SK-N-SH (cell line): ENCODE data around the gene STAG3. TPM values are rescaled to one million over a fixed set of nuclear protein-coding genes. Genes with fewer than 3 reads are reported as not detected.
"Not testable (repeated sequence)": the region's sequence is repeated elsewhere in the genome, so short reads cannot be mapped to it uniquely, and the experiment has no call there.

Experiments used
- CTCF ChIA-PET: fragments of 300-600, 350-600 bp; formaldehyde crosslinking; extraction: SDS; loops from one replicate; lab custom pipeline; 2021; lab: Yijun Ruan, JAX
- POLR2A ChIA-PET: fragments of 350-600 bp; sonication (Branson Sonifier 250); formaldehyde crosslinking; extraction: SDS; loops from one replicate; lab custom pipeline; 2020; ENCODE audit warnings: antibody characterized with exemption, inconsistent platforms; lab: Yijun Ruan, JAX
- DNase-seq: peaks from one replicate; pipeline ENCODE4 v3.0.0; 2012
- H2AFZ ChIP-seq: fragments of 200-600 bp; sonication (generic); 2 replicates; pipeline ENCODE4 v1.8.1; 2016; ENCODE audit warnings: antibody characterized with exemption, mild to moderate bottlenecking, low read depth
- H3F3A ChIP-seq: fragments of 200-600 bp; sonication (generic); replicated peaks from 2 replicates; pipeline ENCODE3; 2016; ENCODE audit warnings: antibody characterized with exemption, mild to moderate bottlenecking; ENCODE audit not compliant: insufficient read depth
- H3K27ac ChIP-seq, 2 experiments: fragments of 200-500 bp in 1 of 2; fragments of 200-600 bp in 1 of 2; sonication (Bioruptor generic) in 1 of 2; sonication (generic), shearing (Covaris generic) in 1 of 2; 2 replicates each; pipeline versions ENCODE4 v1.5.1 to v1.6.1; 2014 to 2016; ENCODE audit warnings: low read depth in 2 of 2, inconsistent platforms in 1 of 2, low read length in 1 of 2, mild to moderate bottlenecking in 1 of 2, mixed read lengths in 1 of 2
- H3K27me3 ChIP-seq: fragments of 200-600 bp; sonication (generic), shearing (Covaris generic); 2 replicates; pipeline ENCODE4 v1.6.1; 2016; ENCODE audit warnings: mixed run types; ENCODE audit not compliant: insufficient read depth
- H3K36me3 ChIP-seq, 2 experiments: fragments of 200-500 bp in 1 of 2; fragments of 200-600 bp in 1 of 2; sonication (Bioruptor generic) in 1 of 2; sonication (generic) in 1 of 2; replicated peaks in 1 of 2; 2 replicates each; pipeline versions ENCODE3 to v1.5.1; 2014 to 2016; ENCODE audit warnings: low read length in 1 of 2, mild to moderate bottlenecking in 1 of 2; ENCODE audit not compliant: insufficient read depth in 2 of 2, control insufficient read depth in 1 of 2
- H3K4me1 ChIP-seq, 2 experiments: fragments of 200-500 bp in 1 of 2; fragments of 200-600 bp in 1 of 2; sonication (Bioruptor generic) in 1 of 2; sonication (generic), shearing (Covaris generic) in 1 of 2; 2 replicates each; pipeline versions ENCODE4 v1.5.1 to v1.6.1; 2014 to 2016; ENCODE audit warnings: low read depth in 1 of 2, low read length in 1 of 2, mixed run types in 1 of 2; ENCODE audit not compliant: insufficient read depth in 2 of 2, control insufficient read depth in 1 of 2
- H3K4me2 ChIP-seq: fragments of 200-600 bp; sonication (generic), shearing (Covaris generic); 2 replicates; pipeline ENCODE4 v1.6.1; 2017; ENCODE audit warnings: mixed run types
- H3K4me3 ChIP-seq, 2 experiments: fragments of 200-500 bp in 1 of 2; fragments of 200-600 bp in 1 of 2; sonication (Bioruptor generic) in 1 of 2; sonication (generic), shearing (Covaris generic) in 1 of 2; 2 replicates each; pipeline versions ENCODE4 v1.5.1 to v1.8.1; 2014 to 2016; ENCODE audit warnings: low read depth in 2 of 2, inconsistent platforms in 1 of 2, low read length in 1 of 2, mild to moderate bottlenecking in 1 of 2, mixed read lengths in 1 of 2, moderate library complexity in 1 of 2
- H3K79me2 ChIP-seq: fragments of 200-600 bp; sonication (generic); 2 replicates; pipeline ENCODE4 v1.8.1; 2017; ENCODE audit warnings: mild to moderate bottlenecking; ENCODE audit not compliant: insufficient read depth
- H3K9ac ChIP-seq: fragments of 200-600 bp; sonication (generic); 2 replicates; pipeline ENCODE4 v1.6.1; 2017; ENCODE audit warnings: mixed run types
- H3K9me2 ChIP-seq: fragments of 200-600 bp; sonication (generic); 2 replicates; pipeline ENCODE4 v1.6.1; 2017; ENCODE audit warnings: mixed run types
- H3K9me3 ChIP-seq: fragments of 200-600 bp; sonication (generic); 2 replicates; pipeline ENCODE4 v1.6.1; 2017; ENCODE audit warnings: mixed run types, mild to moderate bottlenecking, moderate library complexity
- H4K20me1 ChIP-seq: fragments of 200-600 bp; sonication (generic); 2 replicates; pipeline ENCODE4 v1.6.1; 2017; ENCODE audit warnings: mild to moderate bottlenecking, mixed run types; ENCODE audit not compliant: insufficient read depth
- TAF1 ChIP-seq: IDR thresholded peaks from 2 replicates; pipeline ENCODE4 v1.6.1; 2012; ENCODE audit warnings: low read depth, mild to moderate bottlenecking, low read length, moderate library complexity, borderline replicate concordance
- USF2 ChIP-seq: fragments of 150-350 bp; IDR thresholded peaks from 2 replicates; pipeline ENCODE4 v1.6.1; 2017; ENCODE audit warnings: antibody characterized with exemption, low read length, low read depth, borderline replicate concordance
- ZBTB33 ChIP-seq: IDR thresholded peaks from 2 replicates; pipeline ENCODE4 v1.4.0; 2012; ENCODE audit warnings: low read depth, borderline replicate concordance
- WGBS: methylation state at CpG from one replicate; pipeline ENCODE4 v1.1.6; 2017; ENCODE audit warnings: low lambda C conversion rate; 5-methylcytosine and 5-hydroxymethylcytosine counted together
- polyA plus RNA-seq, 3 experiments: library from polyadenylated mRNA; depleted of rRNA; stranded (reverse); fragments of >200 nt; gene quantifications; 2 replicates each; pipeline ENCODE4 v1.2.3, GENCODE V29; 2012

STAG3 gene
- polyA plus RNA-seq, 1 of the 3 experiments (the other 2 are of a cell fraction) = 0.10 TPM

DNA sequence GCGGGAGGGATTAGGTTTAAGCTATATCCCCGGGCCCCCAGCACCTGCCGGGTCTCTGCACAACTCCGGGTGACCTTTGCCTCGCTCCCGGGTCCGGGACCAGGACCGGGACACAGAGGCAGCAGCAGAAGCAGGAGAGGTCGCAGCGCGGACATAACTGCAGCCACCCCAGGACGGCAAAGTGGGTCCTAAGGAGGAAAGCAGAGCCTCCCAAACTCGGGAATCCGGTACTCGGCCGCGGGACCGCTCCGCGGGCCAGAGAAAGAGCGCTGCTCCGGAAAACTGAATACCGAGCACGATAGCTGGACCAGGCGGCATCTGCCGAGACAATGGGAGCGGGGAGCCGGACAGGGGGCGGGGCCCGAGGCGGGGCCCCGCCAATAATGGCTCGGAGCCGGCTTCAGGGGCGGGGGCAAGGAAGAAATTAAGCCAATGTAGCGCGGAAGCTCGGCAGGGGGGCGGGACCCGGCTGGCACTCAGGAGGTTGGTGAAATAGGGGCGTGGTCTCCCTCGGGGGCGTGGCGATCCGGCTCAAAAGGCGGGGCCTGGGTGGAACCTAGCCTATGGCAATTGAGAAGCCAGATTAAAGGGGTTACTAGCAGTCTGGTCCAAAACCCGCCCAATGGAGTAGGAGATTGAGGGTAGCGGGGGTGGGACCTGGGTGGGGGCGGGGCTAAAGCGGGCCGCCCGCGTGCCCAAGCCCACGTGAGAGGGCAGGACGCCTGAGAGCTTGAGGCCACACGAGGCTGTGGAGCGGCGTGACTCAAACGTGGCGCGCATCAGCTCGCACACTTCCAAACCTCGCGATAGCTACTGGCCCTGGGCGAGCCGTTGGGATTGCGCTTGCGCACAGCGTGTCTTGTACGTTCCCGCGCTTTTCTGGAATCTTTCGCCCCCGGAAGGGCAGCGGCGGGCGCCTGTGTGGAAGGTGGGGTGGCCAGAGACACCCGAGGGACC is at the start of gene STAG3, which contains the start of gene GPC2 (continued):
- peak; percentile 77; the same call in 1 of the 2 replicates for TF ChIP-seq ZBTB33
- peak; percentile 92 for TF ChIP-seq TAF1

- no peaks in the 10 kb centered on the region for H3K9me3 ChIP-seq
- no peak overlapping the region for H2AFZ ChIP-seq
- no peak for DNase-seq
- WGBS = 76% methylated on average over 1 of the region's 1 CpG
- H3K4me3 ChIP-seq = no peak overlapping the region
- peaks cover 10 to 20% of the 10 kb centered on the region in 2 experiments; a peak in 2 of 4 replicates for H3K4me1 ChIP-seq
- H3K9me2 ChIP-seq = no peaks in the 10 kb centered on the region
- H3K4me2 ChIP-seq = 0 out of 2 replicates have a peak overlapping the region, but pooled peaks have one; percentile 90
- no peaks in the 10 kb centered on the region for H3K27me3 ChIP-seq
- CTCF ChIA-PET = interaction anchor here (0.6 to 13.6 kb wide), 15 partner anchors 11 to 577 kb away, joined by 3 to 262 read pairs (median 5); partner anchors contain the start of genes AP4M1, GAL3ST4, MCM7 and PVRIG
- TF ChIP-seq USF2 = no peak
- POLR2A ChIA-PET = interaction anchor here (0.6 to 2.7 kb wide), 6 partner anchors 26 to 761 kb away, joined by 3 to 19 read pairs (median 4); partner anchors contain the start of genes AP4M1, MCM7, UFSP1 and ZSCAN21
- no peaks in the 10 kb centered on the region for H4K20me1 ChIP-seq
- H3K79me2 ChIP-seq = peaks cover 27% of the 10 kb centered on the region; the same call in 1 of the 2 replicates
- H3K9ac ChIP-seq = no peak overlapping the region
- H3F3A ChIP-seq = peaks cover 45% of the 10 kb centered on the region
- H3K36me3 ChIP-seq = peaks cover 8 to 16% of the 10 kb centered on the region in 2 experiments
- H3K27ac ChIP-seq = no peak overlapping the region
Observed at GRCh38 chr7:100128637-100128963, 49.1 kb upstream of the STAG3 start.

GRCh38 chr7:100130220-100130607 is 47.5 kb upstream of the STAG3 start:
- H3K79me2 ChIP-seq = peaks cover 13% of the 10 kb centered on the region; the same call in 1 of the 2 replicates
- 83% methylated on average over 1 of the region's 1 CpG for WGBS
- not testable (repeated sequence) for H4K20me1 ChIP-seq, H2AFZ ChIP-seq, H3K27ac ChIP-seq, H3K36me3 ChIP-seq, DNase-seq, H3K9ac ChIP-seq, H3K9me3 ChIP-seq, H3K4me3 ChIP-seq, H3K9me2 ChIP-seq, H3K27me3 ChIP-seq, H3K4me2 ChIP-seq
- POLR2A ChIA-PET = interaction anchor here (0.9 to 3.1 kb wide), 4 partner anchors 16 to 29 kb away, joined by 3 to 19 read pairs (median 8); partner anchors contain the start of genes AP4M1, LAMTOR4 and MCM7
- CTCF ChIA-PET = interaction anchor here (0.6 to 13.6 kb wide), 39 partner anchors 8 to 596 kb away, joined by 3 to 262 read pairs (median 6); partner anchors contain the start of genes AP4M1, CNPY4, GAL3ST4 and GPC2
- H3F3A ChIP-seq = peaks cover 34% of the 10 kb centered on the region
- peaks cover 10 to 16% of the 10 kb centered on the region in 2 experiments; a peak in 2 of 4 replicates for H3K4me1 ChIP-seq
